OCI-LY1 (cell line): ENCODE results near the gene METTL27.

Experiments used
- H2AFZ ChIP-seq: fragments of 200-600 bp; sonication (generic), shearing (Covaris generic); 2 replicates; pipeline ENCODE4 v1.6.0; 2014; ENCODE audit warnings: antibody characterized with exemption, mild to moderate bottlenecking, low read length
- H3F3A ChIP-seq: fragments of 200-600 bp; sonication (generic), shearing (Covaris generic); 2 replicates; pipeline ENCODE4 v1.6.0; 2014; ENCODE audit warnings: mild to moderate bottlenecking, antibody characterized with exemption, low read length, moderate library complexity; ENCODE audit not compliant: insufficient read depth
- H3K27ac ChIP-seq: fragments of 200-600 bp; sonication (generic); 2 replicates; pipeline ENCODE4 v1.5.1; 2014; ENCODE audit warnings: low read length, mixed run types, mild to moderate bottlenecking, low read depth; ENCODE audit not compliant: poor library complexity, severe bottlenecking
- H3K27me3 ChIP-seq: fragments of 200-600 bp; sonication (generic); 2 replicates; pipeline ENCODE4 v1.6.0; 2014; ENCODE audit warnings: antibody characterized with exemption, mild to moderate bottlenecking, low read length, moderate library complexity; ENCODE audit not compliant: insufficient read depth
- H3K36me3 ChIP-seq: fragments of 200-600 bp; sonication (generic); 2 replicates; pipeline ENCODE4 v1.6.1; 2014; ENCODE audit warnings: mild to moderate bottlenecking, antibody characterized with exemption, low read length, moderate library complexity, mixed read lengths; ENCODE audit not compliant: insufficient read depth
- H3K4me1 ChIP-seq: fragments of 200-600 bp; sonication (generic); 2 replicates; pipeline ENCODE4 v1.5.1; 2014; ENCODE audit warnings: mild to moderate bottlenecking, low read length, moderate library complexity; ENCODE audit not compliant: insufficient read depth, severe bottlenecking
- H3K4me2 ChIP-seq: fragments of 200-600 bp; sonication (generic), shearing (Covaris generic); 2 replicates; pipeline ENCODE4 v1.6.1; 2014; ENCODE audit warnings: low read length
- H3K4me3 ChIP-seq: fragments of 200-600 bp; sonication (generic); 2 replicates; pipeline ENCODE4 v1.5.1; 2014; ENCODE audit warnings: low read length, low read depth, mild to moderate bottlenecking, mixed read lengths; ENCODE audit not compliant: poor library complexity, severe bottlenecking
- H3K79me2 ChIP-seq: fragments of 200-600 bp; shearing (Covaris generic); 2 replicates; pipeline ENCODE4 v1.6.1; 2016; ENCODE audit warnings: mixed run types, low read length, mixed read lengths; ENCODE audit not compliant: insufficient read depth
- H3K9ac ChIP-seq: fragments of 200-600 bp; sonication (generic), shearing (Covaris generic); 2 replicates; pipeline ENCODE4 v1.6.1; 2014; ENCODE audit warnings: mild to moderate bottlenecking, low read length, mixed read lengths
- H3K9me2 ChIP-seq: fragments of 200-600 bp; sonication (generic), shearing (Covaris generic); 2 replicates; pipeline ENCODE4 v1.6.1; 2014; ENCODE audit warnings: low read depth, mild to moderate bottlenecking, low read length, mixed read lengths
- H3K9me3 ChIP-seq: fragments of 200-600 bp; shearing (Covaris generic); 2 replicates; pipeline ENCODE4 v1.6.1; 2014; ENCODE audit warnings: low read length, mixed read lengths
- H4K20me1 ChIP-seq: fragments of 200-600 bp; sonication (generic), shearing (Covaris generic); 2 replicates; pipeline ENCODE4 v1.6.0; 2016; ENCODE audit warnings: mild to moderate bottlenecking, low read length; ENCODE audit not compliant: insufficient read depth
- CTCF ChIP-seq: fragments of 200-600 bp; sonication (generic), shearing (Covaris generic); IDR thresholded peaks from 2 replicates; pipeline ENCODE4 v1.5.1; 2017; ENCODE audit warnings: mild to moderate bottlenecking, antibody characterized with exemption, low read length, moderate library complexity, mixed read lengths
- EZH2 ChIP-seq: fragments of 200-600 bp; sonication (generic), shearing (Covaris generic); IDR thresholded peaks from 2 replicates; pipeline ENCODE4 v1.8.0; 2017; ENCODE audit warnings: borderline replicate concordance, mixed run types, mild to moderate bottlenecking, antibody characterized with exemption, low read length, moderate library complexity, mixed read lengths

The METTL27 gene

GRCh38 chr7:73861305-73861704 lies 19.0 kb upstream of the METTL27 start:
- Histone ChIP-seq H3K9ac (no peak overlapping the region), H3K9me2 (no peaks in the 10 kb centered on the region), H3K36me3 (no peaks in the 10 kb centered on the region), H3K4me2 (no peak overlapping the region), H3K79me2 (no peaks in the 10 kb centered on the region), H4K20me1 (no peaks in the 10 kb centered on the region), H3K4me3 (no peak overlapping the region), H3K9me3 (no peaks in the 10 kb centered on the region), H3K27ac (no peak overlapping the region), H3K27me3 (peaks cover 8% of the 10 kb centered on the region; the same call in 1 of the 2 replicates), H3F3A (no peaks in the 10 kb centered on the region), H2AFZ (no peak overlapping the region), H3K4me1 (no peaks in the 10 kb centered on the region)
- TF ChIP-seq EZH2 = no peak
- TF ChIP-seq CTCF = no peak

DNA sequence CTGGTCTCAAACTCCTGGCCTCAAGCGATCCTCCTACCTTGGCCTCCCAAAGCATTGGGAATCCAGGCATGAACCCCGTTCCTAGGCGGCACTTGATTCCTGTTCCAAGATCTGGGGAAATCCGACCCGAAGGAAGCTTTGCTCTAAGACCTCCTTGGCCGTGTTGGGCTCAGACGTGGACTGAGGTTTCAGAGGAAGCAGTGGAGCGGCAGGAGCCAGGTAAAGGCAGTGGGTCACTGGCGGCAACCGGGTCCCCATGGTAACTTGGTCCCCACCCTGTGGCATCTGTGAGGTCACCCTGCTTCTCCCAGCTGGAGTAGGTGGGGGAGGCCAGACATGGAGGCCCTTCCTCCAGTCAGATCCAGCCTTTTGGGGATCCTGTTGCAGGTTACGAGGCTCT lies 18.5 kb upstream of the METTL27 start, which contains the start of gene TMEM270:
Gene TMEM270 (plus strand): TSS at position 301 of the 400 bp plus-strand sequence. CDS start 36 bp downstream, at position 337.
- H2AFZ ChIP-seq = no peak within 1 kb of the TSS
- TF ChIP-seq CTCF (no peak), EZH2 (no peak)

DNA sequence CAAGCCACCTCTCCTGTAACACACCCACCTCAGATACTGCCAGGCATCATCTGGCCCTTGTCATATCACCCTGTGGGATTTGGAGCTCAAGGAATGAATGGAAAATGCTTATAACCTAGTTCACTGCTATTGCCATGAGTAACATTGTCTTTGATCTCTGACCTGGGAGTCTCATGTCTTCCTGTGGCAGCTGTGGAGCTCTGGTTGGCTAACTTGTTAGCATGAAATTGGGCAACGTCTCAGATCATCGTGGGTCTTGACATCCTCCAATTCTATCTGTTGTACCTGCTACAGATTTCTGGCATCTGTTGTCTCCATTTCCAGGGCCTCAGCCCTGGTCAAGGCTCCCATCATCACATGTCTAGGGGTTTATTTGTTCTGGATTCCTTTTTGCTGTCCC lies 16.5 kb upstream of the METTL27 start:
- Histone ChIP-seq H3K79me2 (no peaks in the 10 kb centered on the region), H3K27ac (no peak overlapping the region), H3K4me3 (no peak overlapping the region), H2AFZ (no peak overlapping the region), H3K36me3 (no peaks in the 10 kb centered on the region), H3K9me2 (no peaks in the 10 kb centered on the region), H3K4me2 (no peak overlapping the region), H3F3A (no peaks in the 10 kb centered on the region), H3K27me3 (peaks cover 11% of the 10 kb centered on the region; the same call in 1 of the 2 replicates), H3K9me3 (no peaks in the 10 kb centered on the region), H3K9ac (no peak overlapping the region), H3K4me1 (no peaks in the 10 kb centered on the region), H4K20me1 (no peaks in the 10 kb centered on the region)
- no peak for TF ChIP-seq EZH2
- no peak for TF ChIP-seq CTCF

More for the DNA sequence above, 18.5 kb upstream of the METTL27 start, which contains the start of gene TMEM270:
- Histone ChIP-seq H3F3A (no peaks in the 10 kb centered on the region), H3K4me1 (no peaks in the 10 kb centered on the region), H3K27me3 (peaks cover 8% of the 10 kb centered on the region; the same call in 1 of the 2 replicates), H3K9me2 (no peaks in the 10 kb centered on the region), H3K36me3 (no peaks in the 10 kb centered on the region), H3K9me3 (no peaks in the 10 kb centered on the region), H3K27ac (no peak within 1 kb of the TSS), H3K79me2 (no peaks in the 10 kb centered on the region), H3K4me3 (no peak within 1 kb of the TSS), H3K9ac (no peak within 1 kb of the TSS), H3K4me2 (no peak within 1 kb of the TSS), H4K20me1 (no peaks in the 10 kb centered on the region)
